H9 (cell line): ENCODE measurements around the gene HLTF. TPM values are rescaled to one million over a fixed set of nuclear protein-coding genes. Genes with fewer than 3 reads are reported as not detected.

Source experiments
- DNase-seq: peaks from one replicate; pipeline ENCODE4 v3.0.0-alpha.2; 2017
- H2AFZ ChIP-seq: one replicate; pipeline ENCODE4 v1.6.1; 2013; ENCODE audit warnings: mild to moderate bottlenecking, low read length, control low read depth, moderate library complexity
- H2AK5ac ChIP-seq: 2 replicates; pipeline ENCODE4 v1.6.1; 2013; ENCODE audit warnings: low read length, control low read depth, mixed read lengths; ENCODE audit not compliant: insufficient read length
- H2BK120ac ChIP-seq: one replicate; pipeline ENCODE4 v1.6.1; 2013; ENCODE audit warnings: low read depth, mild to moderate bottlenecking, low read length, control low read depth, inconsistent platforms; ENCODE audit not compliant: poor library complexity, severe bottlenecking
- H2BK12ac ChIP-seq: 2 replicates; pipeline ENCODE4 v1.6.1; 2013; ENCODE audit warnings: low read length, control low read depth, mixed read lengths, low read depth; ENCODE audit not compliant: insufficient read length
- H2BK15ac ChIP-seq: 2 replicates; pipeline ENCODE4 v1.6.1; 2013; ENCODE audit warnings: low read depth, low read length, control low read depth
- H2BK20ac ChIP-seq: one replicate; pipeline ENCODE4 v1.6.1; 2013; ENCODE audit warnings: low read depth, mild to moderate bottlenecking, low read length, control low read depth, inconsistent platforms; ENCODE audit not compliant: poor library complexity, severe bottlenecking
- H2BK5ac ChIP-seq: 2 replicates; pipeline ENCODE4 v1.6.1; 2013; ENCODE audit warnings: low read length, control low read depth, mixed read lengths; ENCODE audit not compliant: insufficient read length
- H3K14ac ChIP-seq: 2 replicates; pipeline ENCODE4 v1.6.1; 2013; ENCODE audit warnings: low read length, control low read depth; ENCODE audit not compliant: insufficient read depth
- H3K18ac ChIP-seq: 2 replicates; pipeline ENCODE4 v1.6.1; 2013; ENCODE audit warnings: low read depth, mild to moderate bottlenecking, mixed read lengths, low read length, control low read depth; ENCODE audit not compliant: insufficient read length
- H3K23ac ChIP-seq: 2 replicates; pipeline ENCODE4 v1.6.1; 2013; ENCODE audit warnings: low read length, control low read depth, mixed read lengths, low read depth; ENCODE audit not compliant: insufficient read length
- H3K23me2 ChIP-seq: 2 replicates; pipeline ENCODE4 v1.6.1; 2013; ENCODE audit warnings: low read depth, mild to moderate bottlenecking, mixed read lengths, low read length, control low read depth; ENCODE audit not compliant: insufficient read length, poor library complexity, severe bottlenecking
- H3K27ac ChIP-seq: 2 replicates; pipeline ENCODE4 v1.5.1; 2013; ENCODE audit warnings: low read length, control low read depth, mixed read lengths, low read depth; ENCODE audit not compliant: insufficient read length
- H3K27me3 ChIP-seq: 2 replicates; pipeline ENCODE4 v1.6.1; 2013; ENCODE audit warnings: low read length, control low read depth, inconsistent platforms; ENCODE audit not compliant: insufficient read depth
- H3K4ac ChIP-seq: 2 replicates; pipeline ENCODE4 v1.6.1; 2013; ENCODE audit warnings: low read depth, mild to moderate bottlenecking, control low read depth, inconsistent platforms, low read length, moderate library complexity
- H3K4me1 ChIP-seq: 2 replicates; pipeline ENCODE4 v1.6.1; 2013; ENCODE audit warnings: low read length, control low read depth, inconsistent platforms; ENCODE audit not compliant: insufficient read depth
- H3K4me2 ChIP-seq: 2 replicates; pipeline ENCODE4 v1.6.1; 2013; ENCODE audit warnings: low read length, control low read depth, mixed read lengths; ENCODE audit not compliant: insufficient read length, insufficient read depth
- H3K56ac ChIP-seq: 2 replicates; pipeline ENCODE4 v1.6.1; 2013; ENCODE audit warnings: low read depth, mild to moderate bottlenecking, mixed read lengths, low read length, control low read depth; ENCODE audit not compliant: insufficient read length
- H3K79me1 ChIP-seq: 2 replicates; pipeline ENCODE4 v1.6.1; 2013; ENCODE audit warnings: low read depth, mild to moderate bottlenecking, moderate library complexity, low read length, control low read depth, inconsistent platforms; ENCODE audit not compliant: insufficient read depth, poor library complexity, severe bottlenecking
- H3K79me2 ChIP-seq: 2 replicates; pipeline ENCODE4 v1.6.1; 2013; ENCODE audit warnings: low read length, control low read depth, inconsistent platforms; ENCODE audit not compliant: insufficient read depth
- H3K9ac ChIP-seq: 2 replicates; pipeline ENCODE4 v1.6.1; 2013; ENCODE audit warnings: low read length, control low read depth, mixed read lengths; ENCODE audit not compliant: insufficient read length; ENCODE audit errors: extremely low read depth
- H3K9me3 ChIP-seq: one replicate; pipeline ENCODE4 v1.6.1; 2013; ENCODE audit warnings: low read depth, low read length, inconsistent platforms; ENCODE audit not compliant: control insufficient read depth
- H3T11ph ChIP-seq: one replicate; pipeline ENCODE4 v1.6.1; 2013; ENCODE audit warnings: mild to moderate bottlenecking, low read length, control low read depth, inconsistent platforms
- H4K20me1 ChIP-seq: one replicate; pipeline ENCODE4 v1.6.1; 2013; ENCODE audit not compliant: control insufficient read depth, insufficient read length, insufficient read depth
- H4K5ac ChIP-seq: 2 replicates; pipeline ENCODE4 v1.6.1; 2013; ENCODE audit warnings: low read depth, mild to moderate bottlenecking, mixed read lengths, low read length, control low read depth; ENCODE audit not compliant: insufficient read length
- H4K8ac ChIP-seq: replicated peaks from 2 replicates; pipeline ENCODE4 v1.6.1; 2013; ENCODE audit warnings: low read length, control low read depth, mixed read lengths, low read depth; ENCODE audit not compliant: insufficient read length
- H4K91ac ChIP-seq: 2 replicates; pipeline ENCODE4 v1.6.1; 2013; ENCODE audit warnings: low read depth, mild to moderate bottlenecking, moderate library complexity, mixed read lengths, low read length, control low read depth; ENCODE audit not compliant: insufficient read length
- H3K27ac Mint-ChIP-seq, 3 experiments: 2 replicates in 2 of 3; 3 replicates in 1 of 3; pipeline ENCODE4 v1.8.0; 2020 to 2021; ENCODE audit warnings: mixed read lengths in 3 of 3, mild to moderate bottlenecking in 1 of 3, moderate library complexity in 1 of 3
- H3K27me3 Mint-ChIP-seq: 2 replicates; pipeline ENCODE4 v1.8.0; 2021; ENCODE audit warnings: low read depth, mild to moderate bottlenecking, moderate library complexity, mixed read lengths
- H3K36me3 Mint-ChIP-seq, 3 experiments: 2 replicates in 2 of 3; 3 replicates in 1 of 3; pipeline ENCODE4 v1.8.0; 2020 to 2021; ENCODE audit warnings: low read depth in 3 of 3, mixed read lengths in 3 of 3; ENCODE audit not compliant: insufficient read depth in 1 of 3
- H3K4me1 Mint-ChIP-seq, 2 experiments: 2 replicates each; pipeline ENCODE4 v1.8.0; 2020; ENCODE audit warnings: mixed read lengths in 2 of 2
- H3K4me3 Mint-ChIP-seq, 2 experiments: 2 replicates in 1 of 2; 3 replicates in 1 of 2; pipeline ENCODE4 v1.8.0; 2020 to 2021; ENCODE audit warnings: mild to moderate bottlenecking in 2 of 2, mixed read lengths in 2 of 2, moderate library complexity in 1 of 2
- H3K9me3 Mint-ChIP-seq, 2 experiments: 2 replicates in 1 of 2; 3 replicates in 1 of 2; pipeline ENCODE4 v1.8.0; 2020; ENCODE audit warnings: mild to moderate bottlenecking in 2 of 2, mixed read lengths in 2 of 2, moderate library complexity in 1 of 2
- CTCF ChIP-seq: fragments of 200-600 bp; sonication (generic); conservative IDR thresholded peaks from 3 replicates; pipeline ENCODE4 v1.8.0; 2021; ENCODE audit warnings: antibody characterized with exemption, mild to moderate bottlenecking
- WGBS: extraction: QIAGEN DNeasy Blood & Tissue Kit; methylation state at CpG from one replicate; pipeline ENCODE4 v1.1.7; 2013; ENCODE audit warnings: missing lambda C conversion rate, low lambda C conversion rate, mixed read lengths; ENCODE audit not compliant: insufficient read length; ENCODE audit errors: extremely low coverage; 5-methylcytosine and 5-hydroxymethylcytosine counted together
- total RNA-seq: library from RNA; stranded (reverse); gene quantifications from 2 replicates; pipeline ENCODE4 v1.2.1, GENCODE V29; 2021

Gene HLTF
- total RNA-seq, 1 experiment from 2014 or later = 41.5 TPM

- H3K23me2 ChIP-seq = no peaks in the 10 kb centered on the region
- WGBS = no CpG with 5 or more reads among the region's 1 CpG
Measured at GRCh38 chr3:149058198-149058597, 28.1 kb downstream of the HLTF start.

More at GRCh38 chr3:149058198-149058597, 28.1 kb downstream of the HLTF start:
- no peak for DNase-seq
- Histone ChIP-seq H3K18ac (no peak overlapping the region), H3K79me2 (no peaks in the 10 kb centered on the region), H4K91ac (no peak overlapping the region), H3K27me3 (no peaks in the 10 kb centered on the region), H2AK5ac (no peak overlapping the region), H3K4me1 (no peaks in the 10 kb centered on the region), H4K8ac (no peak overlapping the region), H2BK5ac (no peak overlapping the region), H3K9me3 (no peaks in the 10 kb centered on the region), H3K56ac (no peak overlapping the region), H4K5ac (no peak overlapping the region), H3K9ac (no peak overlapping the region), H3T11ph (no peak overlapping the region), H3K79me1 (no peaks in the 10 kb centered on the region), H3K14ac (no peak overlapping the region), H2BK120ac (no peak overlapping the region), H2BK20ac (no peak overlapping the region), H3K4me2 (no peak overlapping the region), H3K4ac (no peak overlapping the region), H2AFZ (no peak overlapping the region), H2BK15ac (no peak overlapping the region), H3K23ac (no peak overlapping the region), H2BK12ac (no peak overlapping the region), H3K27ac (no peak overlapping the region), H4K20me1 (no peaks in the 10 kb centered on the region)
- H3K36me3 Mint-ChIP-seq = peaks cover 33 to 72% (median 66%) of the 10 kb centered on the region in 3 experiments
- H3K27me3 Mint-ChIP-seq = no peaks in the 10 kb centered on the region
- H3K27ac Mint-ChIP-seq = no peak overlapping the region
- H3K4me3 Mint-ChIP-seq = no peak overlapping the region
- no peak for TF ChIP-seq CTCF
- no peaks in the 10 kb centered on the region; a peak in 1 of 5 replicates for H3K9me3 Mint-ChIP-seq
- 0 out of 4 replicates have a peak, but pooled peaks cover 2 to 3% of the 10 kb centered on the region in 2 experiments for H3K4me1 Mint-ChIP-seq
